Hematopoietic multipotent progenitor cell treated with erythropoietin and hydrocortisone succinate and interleukin-3 and kit ligand, for 17 days (in vitro differentiated cells): ENCODE measurements around the gene EXTL2.
"Not testable (repeated sequence)": the region's sequence is repeated elsewhere in the genome, so short reads cannot be mapped to it uniquely, and the experiment has no call there.

Source experiments
- DNase-seq: peaks from one replicate; pipeline ENCODE4 v3.0.0-alpha.2; 2015; ENCODE audit warnings: low spot score

The EXTL2 gene

GRCh38 chr1:100860397-100860991, 34.1 kb downstream of the EXTL2 start:
- no peak for DNase-seq

- DNase-seq = not testable (repeated sequence)
Observed at GRCh38 chr1:100855116-100855515, 39.5 kb downstream of the EXTL2 start.

GRCh38 chr1:100852976-100853375, 41.7 kb downstream of the EXTL2 start:
- no peak for DNase-seq

- DNase-seq = no peak
Observed at GRCh38 chr1:100851726-100852125, 42.9 kb downstream of the EXTL2 start.

- no peak for DNase-seq
Observed at GRCh38 chr1:100847361-100848082, 47.1 kb downstream of the EXTL2 start.

- not testable (repeated sequence) for DNase-seq
Observed at GRCh38 chr1:100843160-100843559, 51.5 kb downstream of the EXTL2 start.

- no peak for DNase-seq
Observed at GRCh38 chr1:100835866-100836842, 58.5 kb downstream of the EXTL2 start.

GRCh38 chr1:100834777-100835660, 59.6 kb downstream of the EXTL2 start:
- no peak for DNase-seq

GRCh38 chr1:100832694-100833428, 61.8 kb downstream of the EXTL2 start:
- no peak for DNase-seq

- not testable (repeated sequence) for DNase-seq
Observed at GRCh38 chr1:100825666-100826065, 69.0 kb downstream of the EXTL2 start.
